ENCODE data around the gene FADS6. TPM values are rescaled to one million over a fixed set of nuclear protein-coding genes. Genes with fewer than 3 reads are reported as not detected.

FADS6 gene
- total RNA-seq, 2 donors from 2014 or later = 4.7 to 5.7 TPM

DNA sequence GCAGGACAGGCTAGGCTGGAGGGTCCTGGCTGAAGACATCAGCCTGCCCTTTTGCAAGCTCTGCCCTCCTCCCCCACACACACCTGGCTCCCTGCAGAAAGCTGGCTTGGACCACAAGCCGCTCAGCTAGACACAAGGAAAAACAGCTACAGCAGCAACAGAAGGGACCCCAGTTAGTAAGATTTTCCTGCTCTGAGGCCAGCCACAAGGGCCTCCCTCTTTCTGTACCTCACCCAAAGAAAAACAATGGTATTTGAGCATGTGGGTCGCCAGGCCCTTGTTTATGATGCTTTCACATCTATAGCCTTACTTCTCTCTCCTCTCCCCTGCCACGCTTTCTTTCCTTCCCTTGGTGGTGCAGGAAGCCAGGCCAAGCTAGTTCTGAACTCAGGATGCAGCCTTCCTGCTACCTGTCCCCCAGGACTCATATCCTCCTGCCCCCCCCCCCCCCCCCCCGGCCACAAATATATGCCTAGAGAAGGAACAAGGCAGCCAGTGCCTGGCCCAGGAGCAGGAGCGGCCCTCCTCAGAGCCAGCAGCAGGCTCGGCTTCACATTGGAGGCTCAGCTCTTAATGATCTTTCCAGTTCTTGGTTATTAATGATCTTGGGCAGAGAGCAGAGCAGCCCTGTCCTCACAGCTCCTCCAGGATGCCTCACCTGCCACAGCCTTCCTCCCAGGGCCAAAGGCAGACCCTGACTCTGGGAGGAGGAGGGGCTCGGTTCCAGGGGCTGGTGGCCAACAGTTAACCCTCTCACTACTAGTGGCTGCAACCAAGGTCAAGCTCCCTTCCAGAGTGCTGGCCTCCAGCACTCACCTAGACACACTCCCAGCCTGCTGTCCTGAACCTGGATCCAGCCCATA lies 53.2 kb downstream of the FADS6 start:
- peaks cover 14% of the 10 kb centered on the region for H3K4me1 Mint-ChIP-seq
- 70% methylated on average over 5 of the region's 7 CpGs; no CpG with 5 or more reads in 1 of the 2 experiments for WGBS, 2 experiments (ENCODE audit: insufficient coverage in 1 of 2, insufficient read length in 1 of 2)
- H3K4me3 Mint-ChIP-seq = peak overlapping the region; percentile 12
- Histone ChIP-seq H3K4me1 (ENCODE audit: control insufficient read depth, insufficient read depth, low read length) (peaks cover 8% of the 10 kb centered on the region), H3K9me3 (ENCODE audit: control insufficient read depth, low read length) (no peaks in the 10 kb centered on the region), H3K27ac (ENCODE audit: low read depth, low read length) (no peak overlapping the region), H3K4me3 (ENCODE audit: low read length) (no peak overlapping the region), H3K36me3 (ENCODE audit: control insufficient read depth, insufficient read depth, low read length) (peaks cover 4% of the 10 kb centered on the region), H3K27me3 (ENCODE audit: control insufficient read depth, insufficient read depth, low read length, poor library complexity, severe bottlenecking) (peaks cover 35% of the 10 kb centered on the region), H3K9ac (ENCODE audit: extremely low read depth, low read length, poor library complexity, severe bottlenecking) (no peak overlapping the region)
- peaks cover 36% of the 10 kb centered on the region for H3K27me3 Mint-ChIP-seq (ENCODE audit: insufficient read depth)
- DNase-seq = peak; percentile 87
- no peaks in the 10 kb centered on the region for H3K9me3 Mint-ChIP-seq
- peaks cover 11% of the 10 kb centered on the region for H3K36me3 Mint-ChIP-seq (ENCODE audit: low read depth)
- no peak overlapping the region for H3K27ac Mint-ChIP-seq
- TF ChIP-seq, protein P1, sequence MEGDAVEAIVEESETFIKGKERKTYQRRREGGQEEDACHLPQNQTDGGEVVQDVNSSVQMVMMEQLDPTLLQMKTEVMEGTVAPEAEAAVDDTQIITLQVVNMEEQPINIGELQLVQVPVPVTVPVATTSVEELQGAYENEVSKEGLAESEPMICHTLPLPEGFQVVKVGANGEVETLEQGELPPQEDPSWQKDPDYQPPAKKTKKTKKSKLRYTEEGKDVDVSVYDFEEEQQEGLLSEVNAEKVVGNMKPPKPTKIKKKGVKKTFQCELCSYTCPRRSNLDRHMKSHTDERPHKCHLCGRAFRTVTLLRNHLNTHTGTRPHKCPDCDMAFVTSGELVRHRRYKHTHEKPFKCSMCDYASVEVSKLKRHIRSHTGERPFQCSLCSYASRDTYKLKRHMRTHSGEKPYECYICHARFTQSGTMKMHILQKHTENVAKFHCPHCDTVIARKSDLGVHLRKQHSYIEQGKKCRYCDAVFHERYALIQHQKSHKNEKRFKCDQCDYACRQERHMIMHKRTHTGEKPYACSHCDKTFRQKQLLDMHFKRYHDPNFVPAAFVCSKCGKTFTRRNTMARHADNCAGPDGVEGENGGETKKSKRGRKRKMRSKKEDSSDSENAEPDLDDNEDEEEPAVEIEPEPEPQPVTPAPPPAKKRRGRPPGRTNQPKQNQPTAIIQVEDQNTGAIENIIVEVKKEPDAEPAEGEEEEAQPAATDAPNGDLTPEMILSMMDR (conservative IDR thresholded peaks at IDR 0.05) = no peak

DNA sequence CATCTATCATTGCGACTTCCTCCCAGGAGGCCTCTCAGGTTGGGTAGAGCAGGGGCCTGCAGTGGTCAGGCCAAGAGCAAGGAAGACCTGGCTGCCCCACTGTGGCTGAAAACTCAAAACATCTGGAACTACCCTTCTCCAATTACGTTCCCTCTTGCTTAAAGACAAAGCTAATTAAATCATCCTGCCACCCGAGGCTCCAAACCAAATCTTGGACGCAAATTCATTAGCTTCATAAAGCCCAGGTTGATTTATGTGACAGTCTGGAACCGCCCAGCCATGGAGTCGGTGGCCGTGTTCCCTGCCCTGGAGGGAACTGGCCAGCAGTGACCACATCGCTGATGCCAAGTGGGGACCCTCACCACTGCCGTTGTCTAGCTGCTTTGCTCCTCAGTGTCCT lies 55.2 kb downstream of the FADS6 start:
- Mint-ChIP-seq H3K9me3 (no peaks in the 10 kb centered on the region), H3K27me3 (ENCODE audit: insufficient read depth) (peaks cover 16% of the 10 kb centered on the region), H3K27ac (no peak overlapping the region), H3K4me3 (no peak overlapping the region), H3K4me1 (peaks cover 14% of the 10 kb centered on the region), H3K36me3 (ENCODE audit: low read depth) (peaks cover 11% of the 10 kb centered on the region)
- no peak overlapping the region for H3K9ac ChIP-seq (ENCODE audit: extremely low read depth, low read length, poor library complexity, severe bottlenecking)
- no peaks in the 10 kb centered on the region for H3K9me3 ChIP-seq (ENCODE audit: control insufficient read depth, low read length)
- peaks cover 16% of the 10 kb centered on the region for H3K27me3 ChIP-seq (ENCODE audit: control insufficient read depth, insufficient read depth, low read length, poor library complexity, severe bottlenecking)
- TF ChIP-seq, protein P1 (conservative IDR thresholded peaks at IDR 0.05) = no peak
- no peak for DNase-seq
- peaks cover 8% of the 10 kb centered on the region for H3K4me1 ChIP-seq (ENCODE audit: control insufficient read depth, insufficient read depth, low read length)
- no peak overlapping the region for H3K4me3 ChIP-seq (ENCODE audit: low read length)
- 89 to 98% methylated on average over 6 to 9 of the region's 9 CpGs for WGBS, 2 experiments (ENCODE audit: insufficient coverage in 1 of 2, insufficient read length in 1 of 2)
- H3K27ac ChIP-seq (ENCODE audit: low read depth, low read length) = no peak overlapping the region
- H3K36me3 ChIP-seq (ENCODE audit: control insufficient read depth, insufficient read depth, low read length) = peaks cover 4% of the 10 kb centered on the region

DNA sequence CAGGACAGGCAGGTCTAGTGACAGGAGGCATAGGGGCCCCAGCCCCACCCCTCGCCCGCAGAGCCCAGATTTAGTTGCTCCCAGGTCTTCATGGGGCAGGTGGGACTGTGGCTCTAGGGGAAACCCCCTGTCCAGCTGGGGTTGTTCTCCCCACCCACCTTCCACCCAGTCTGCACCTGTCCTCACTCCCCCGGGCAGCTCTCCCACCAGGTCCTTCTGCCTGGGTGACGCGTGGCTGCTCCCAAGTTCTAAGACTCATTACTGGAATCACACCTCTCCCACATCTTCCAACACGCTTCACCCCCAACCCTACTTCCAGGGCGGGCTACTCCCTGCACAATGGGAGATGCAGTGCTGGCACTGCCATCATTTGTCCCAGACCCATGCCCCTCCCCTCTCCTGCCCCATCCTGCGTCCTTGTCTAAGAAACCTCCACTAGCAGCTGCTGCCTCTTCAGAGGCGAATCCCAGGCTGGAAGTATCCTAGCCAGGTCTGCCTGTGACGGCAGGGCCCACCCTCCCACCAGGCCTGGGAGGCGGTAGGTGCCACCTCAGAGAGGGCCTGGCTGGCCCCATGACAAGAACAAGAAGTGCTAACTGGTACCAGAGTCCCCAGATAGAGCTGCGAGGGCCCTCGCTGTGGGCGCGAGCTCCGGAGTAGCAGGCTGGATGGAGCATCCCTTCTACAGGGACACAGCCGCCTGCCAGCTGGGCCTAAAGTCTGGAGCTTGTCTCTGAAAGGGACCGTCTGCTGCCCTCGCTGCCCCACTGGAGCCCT lies 56.6 kb downstream of the FADS6 start:
- Mint-ChIP-seq H3K9me3 (no peaks in the 10 kb centered on the region), H3K4me3 (no peak overlapping the region), H3K27me3 (ENCODE audit: insufficient read depth) (peaks cover 10% of the 10 kb centered on the region), H3K27ac (no peak overlapping the region), H3K36me3 (ENCODE audit: low read depth) (peaks cover 14% of the 10 kb centered on the region), H3K4me1 (peaks cover 14% of the 10 kb centered on the region)
- no peak overlapping the region for H3K27ac ChIP-seq (ENCODE audit: low read depth, low read length)
- peaks cover 8% of the 10 kb centered on the region for H3K4me1 ChIP-seq (ENCODE audit: control insufficient read depth, insufficient read depth, low read length)
- peaks cover 4% of the 10 kb centered on the region for H3K27me3 ChIP-seq (ENCODE audit: control insufficient read depth, insufficient read depth, low read length, poor library complexity, severe bottlenecking)
- peaks cover 4% of the 10 kb centered on the region for H3K36me3 ChIP-seq (ENCODE audit: control insufficient read depth, insufficient read depth, low read length)
- TF ChIP-seq, protein P1 (conservative IDR thresholded peaks at IDR 0.05) = no peak
- no peak overlapping the region for H3K9ac ChIP-seq (ENCODE audit: extremely low read depth, low read length, poor library complexity, severe bottlenecking)
- no peak for DNase-seq
- H3K9me3 ChIP-seq (ENCODE audit: control insufficient read depth, low read length) = no peaks in the 10 kb centered on the region
- WGBS, 2 experiments (ENCODE audit: insufficient coverage in 1 of 2, insufficient read length in 1 of 2) = 94% methylated on average over 16 to 19 of the region's 19 CpGs
- no peak overlapping the region for H3K4me3 ChIP-seq (ENCODE audit: low read length)
